Left lung (tissue), 10 donors: ENCODE measurements around the gene AP1G2. TPM values are rescaled to one million over a fixed set of nuclear protein-coding genes. Genes with fewer than 3 reads are reported as not detected.

ENCODE experiments used
- ATAC-seq: fragments of 200-7000 bp; cut with Tn5 transposase; one replicate; pipeline ENCODE4 v1.9.1; 2020; ENCODE audit warnings: moderate library complexity
- DNase-seq, 4 donors: peaks; one replicate each; pipeline ENCODE4 v3.0.0-alpha.2; 2013 to 2020
- H3K27ac ChIP-seq, 2 donors: fragments of 200-600 bp; sonication (generic) in 1 of 2; one replicate each; pipeline versions ENCODE4 v1.5.0 to v1.8.0; 2020 to 2021
- H3K27me3 ChIP-seq, 2 donors: fragments of 200-600 bp; sonication (generic) in 1 of 2; one replicate each; pipeline versions ENCODE4 v1.5.0 to v1.8.0; 2020 to 2021
- H3K36me3 ChIP-seq, 2 donors: fragments of 200-600 bp; sonication (generic) in 1 of 2; one replicate each; pipeline versions ENCODE4 v1.5.0 to v1.8.0; 2020 to 2021
- H3K4me1 ChIP-seq, 2 donors: fragments of 200-600 bp; one replicate each; pipeline ENCODE4 v1.8.0; 2021
- H3K4me3 ChIP-seq, 2 donors: fragments of 200-600 bp; sonication (generic) in 1 of 2; one replicate each; pipeline versions ENCODE4 v1.5.0 to v1.8.0; 2020 to 2021; ENCODE audit warnings: mild to moderate bottlenecking in 1 of 2
- H3K9me3 ChIP-seq, 2 donors: fragments of 200-600 bp; sonication (generic) in 1 of 2; one replicate each; pipeline versions ENCODE4 v1.5.0 to v1.8.0; 2020 to 2021
- intact Hi-C, 2 donors: fragments of 100-400 bp; cut with DNase I; formaldehyde crosslinking; loops; one replicate each; pipeline versions ENCODE4 v1.11.2 to v1.14.2; 2022
- polyA plus RNA-seq, 6 donors: library from polyadenylated mRNA; unstranded; fragments of 120-200 nt; gene quantifications; one replicate each; pipeline ENCODE4 v1.2.1, GENCODE V29; 2013; ENCODE audit not compliant: insufficient read length in 6 of 6
- total RNA-seq, 2 donors: library from RNA; stranded (reverse); fragmentation: NEBNext Ultra II Directional; extraction: Animal tissue kit (Norgen Biotek cat#: 25700); gene quantifications; one replicate each; pipeline ENCODE4 v1.2.1, GENCODE V29; 2021
- TF ChIP-seq, protein P1 (sequence below), 2 donors: fragments of 200-600 bp; sonication (generic) in 1 of 2; IDR thresholded peaks; one replicate each; pipeline versions ENCODE4 v1.5.0 to v1.8.0; 2021; ENCODE audit warnings: antibody characterized with exemption in 2 of 2
- donor health status: DM: no; HTN: yes; CAD: no.
- donor health status: DM: no; HTN: no; CAD: no.

AP1G2 gene
- total and polyA plus RNA-seq, 8 donors, result 60.6 to 121 (median 93.3) TPM

DNA sequence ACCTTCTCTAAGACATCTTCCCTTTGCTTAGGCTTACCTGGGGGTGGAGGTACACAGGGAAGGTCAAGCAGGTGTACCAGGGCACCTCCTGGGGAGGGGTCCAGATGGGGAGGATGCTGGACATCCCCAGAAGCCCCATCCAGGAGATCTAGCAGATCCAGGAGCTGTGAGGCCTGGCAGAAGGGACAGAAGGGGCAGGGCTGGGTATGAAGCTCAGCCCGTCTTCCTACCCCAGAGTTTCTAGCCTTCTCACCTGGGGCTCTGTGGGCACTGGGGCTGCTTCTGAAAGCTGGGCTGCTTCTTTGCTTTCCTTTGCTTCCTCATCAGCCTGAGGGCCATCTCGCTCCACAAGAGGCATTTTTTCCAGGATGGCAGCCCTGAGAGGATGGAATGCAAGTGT is 6.3 kb downstream of the AP1G2 start:
- DNase-seq (no peak), ATAC-seq (no peak)
- H3K9me3 ChIP-seq, result no peaks in the 10 kb centered on the region
- H3K4me1 ChIP-seq, result peaks cover 10 to 30% of the 10 kb centered on the region in 2 donors
- TF ChIP-seq, protein P1, sequence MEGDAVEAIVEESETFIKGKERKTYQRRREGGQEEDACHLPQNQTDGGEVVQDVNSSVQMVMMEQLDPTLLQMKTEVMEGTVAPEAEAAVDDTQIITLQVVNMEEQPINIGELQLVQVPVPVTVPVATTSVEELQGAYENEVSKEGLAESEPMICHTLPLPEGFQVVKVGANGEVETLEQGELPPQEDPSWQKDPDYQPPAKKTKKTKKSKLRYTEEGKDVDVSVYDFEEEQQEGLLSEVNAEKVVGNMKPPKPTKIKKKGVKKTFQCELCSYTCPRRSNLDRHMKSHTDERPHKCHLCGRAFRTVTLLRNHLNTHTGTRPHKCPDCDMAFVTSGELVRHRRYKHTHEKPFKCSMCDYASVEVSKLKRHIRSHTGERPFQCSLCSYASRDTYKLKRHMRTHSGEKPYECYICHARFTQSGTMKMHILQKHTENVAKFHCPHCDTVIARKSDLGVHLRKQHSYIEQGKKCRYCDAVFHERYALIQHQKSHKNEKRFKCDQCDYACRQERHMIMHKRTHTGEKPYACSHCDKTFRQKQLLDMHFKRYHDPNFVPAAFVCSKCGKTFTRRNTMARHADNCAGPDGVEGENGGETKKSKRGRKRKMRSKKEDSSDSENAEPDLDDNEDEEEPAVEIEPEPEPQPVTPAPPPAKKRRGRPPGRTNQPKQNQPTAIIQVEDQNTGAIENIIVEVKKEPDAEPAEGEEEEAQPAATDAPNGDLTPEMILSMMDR (IDR thresholded peaks at IDR 0.05), result no peak
- no peaks in the 10 kb centered on the region for H3K27me3 ChIP-seq
- peaks cover 0 to 76% of the 10 kb centered on the region in 2 donors for H3K36me3 ChIP-seq
- H3K27ac ChIP-seq, result no peak overlapping the region
- no peak overlapping the region for H3K4me3 ChIP-seq
- intact Hi-C loops, result loop anchor here in 1 of 2 donors (5.0 kb wide), 1 partner anchor 84 kb away; no protein-coding TSS in a partner anchor

DNA sequence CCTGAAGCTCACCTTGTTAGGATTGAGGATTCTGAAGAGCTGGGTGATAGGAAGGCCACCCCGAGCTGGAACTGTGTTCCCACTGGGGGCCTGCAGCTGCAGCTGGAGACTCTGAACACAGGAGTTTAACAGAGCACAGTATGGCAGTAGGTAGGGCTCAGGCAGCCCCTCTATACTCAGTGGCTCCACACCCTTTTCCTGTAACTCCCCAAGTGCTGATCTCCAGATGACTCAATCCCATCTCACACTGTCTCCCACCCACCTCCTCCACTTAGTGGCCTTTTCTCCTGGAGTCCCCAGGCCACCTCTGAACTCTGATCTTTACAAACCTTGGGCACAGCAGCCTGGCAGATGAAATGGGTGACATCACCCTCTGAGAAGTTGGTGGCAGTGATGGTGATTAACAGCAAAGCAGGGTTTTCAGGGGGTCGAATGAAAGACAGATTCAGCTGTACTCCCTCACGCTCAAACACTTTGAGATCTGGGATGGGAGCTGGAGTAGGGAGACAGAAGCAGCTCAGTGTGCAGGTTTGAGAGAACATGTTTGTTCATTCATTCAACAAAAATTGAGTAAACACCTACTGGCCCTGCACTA is 7.6 kb downstream of the AP1G2 start:
- intact Hi-C loops, result loop anchor here in 1 of 2 donors (5.0 kb wide), 1 partner anchor 83 kb away; no protein-coding TSS in a partner anchor
- ATAC-seq, result no peak
- H3K36me3 ChIP-seq, result peaks cover 0 to 64% of the 10 kb centered on the region in 2 donors
- peaks cover 18 to 34% of the 10 kb centered on the region in 2 donors for H3K4me1 ChIP-seq
- TF ChIP-seq, protein P1 (IDR thresholded peaks at IDR 0.05), result no peak
- no peaks in the 10 kb centered on the region for H3K9me3 ChIP-seq
- H3K27me3 ChIP-seq, result no peaks in the 10 kb centered on the region
- no peak overlapping the region for H3K27ac ChIP-seq
- DNase-seq, result peak in 1 of 4 donors; percentile 12
- no peak overlapping the region for H3K4me3 ChIP-seq

DNA sequence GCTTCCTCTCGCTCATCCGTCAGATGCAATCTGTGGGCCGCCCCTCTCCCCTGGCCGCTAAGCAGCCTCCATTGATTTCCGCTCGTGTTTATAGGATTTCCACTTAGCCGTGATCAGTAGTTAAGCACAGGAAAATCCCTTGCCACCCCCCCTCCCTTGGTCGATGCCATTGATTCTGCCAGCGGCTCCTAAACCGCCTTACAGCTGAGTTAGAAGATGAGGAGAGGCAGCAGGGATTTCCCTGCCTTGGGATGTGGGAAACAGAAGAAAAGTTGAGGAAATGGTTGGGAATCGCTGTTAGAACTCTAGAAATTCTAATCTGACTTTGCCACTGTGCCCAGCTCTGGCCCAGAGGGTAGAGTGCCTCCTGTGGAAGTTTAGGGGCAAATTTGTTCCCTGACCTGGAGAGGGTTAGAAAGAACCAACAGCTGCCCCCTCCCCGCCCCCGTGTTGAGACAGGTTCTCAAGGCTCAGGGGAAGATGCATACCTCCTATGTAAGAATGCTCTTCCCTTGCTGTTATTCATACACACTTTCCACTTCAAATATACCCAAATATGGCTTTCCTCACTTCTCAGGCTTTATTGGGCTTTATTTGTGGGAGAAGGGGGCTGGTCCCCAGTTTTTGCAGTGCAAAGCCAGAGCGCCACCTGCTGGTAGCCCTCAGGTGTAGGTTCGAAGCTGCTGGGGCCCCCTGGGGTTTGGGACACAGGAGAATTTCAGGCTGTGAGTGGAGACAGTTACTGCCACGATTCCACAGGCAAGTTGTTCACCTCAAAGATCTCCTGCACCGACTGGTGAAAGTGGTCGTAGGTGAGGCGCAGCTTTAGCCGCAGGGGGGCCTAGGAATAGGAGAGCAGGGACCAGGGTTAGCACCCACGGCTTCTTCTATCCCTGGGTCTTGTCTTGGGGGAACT is 8.3 kb downstream of the AP1G2 start:
- TF ChIP-seq, protein P1 (IDR thresholded peaks at IDR 0.05), result peak; percentile 76 to 79
- H3K27ac ChIP-seq, result no peak overlapping the region
- peaks cover 18 to 34% of the 10 kb centered on the region in 2 donors for H3K4me1 ChIP-seq
- peaks cover 0 to 56% of the 10 kb centered on the region in 2 donors for H3K36me3 ChIP-seq
- intact Hi-C loops, result no loop called here
- H3K9me3 ChIP-seq, result no peaks in the 10 kb centered on the region
- H3K4me3 ChIP-seq, result no peak overlapping the region
- DNase-seq (peak in 1 of 4 donors; percentile 86), ATAC-seq (no peak)
- no peaks in the 10 kb centered on the region for H3K27me3 ChIP-seq

DNA sequence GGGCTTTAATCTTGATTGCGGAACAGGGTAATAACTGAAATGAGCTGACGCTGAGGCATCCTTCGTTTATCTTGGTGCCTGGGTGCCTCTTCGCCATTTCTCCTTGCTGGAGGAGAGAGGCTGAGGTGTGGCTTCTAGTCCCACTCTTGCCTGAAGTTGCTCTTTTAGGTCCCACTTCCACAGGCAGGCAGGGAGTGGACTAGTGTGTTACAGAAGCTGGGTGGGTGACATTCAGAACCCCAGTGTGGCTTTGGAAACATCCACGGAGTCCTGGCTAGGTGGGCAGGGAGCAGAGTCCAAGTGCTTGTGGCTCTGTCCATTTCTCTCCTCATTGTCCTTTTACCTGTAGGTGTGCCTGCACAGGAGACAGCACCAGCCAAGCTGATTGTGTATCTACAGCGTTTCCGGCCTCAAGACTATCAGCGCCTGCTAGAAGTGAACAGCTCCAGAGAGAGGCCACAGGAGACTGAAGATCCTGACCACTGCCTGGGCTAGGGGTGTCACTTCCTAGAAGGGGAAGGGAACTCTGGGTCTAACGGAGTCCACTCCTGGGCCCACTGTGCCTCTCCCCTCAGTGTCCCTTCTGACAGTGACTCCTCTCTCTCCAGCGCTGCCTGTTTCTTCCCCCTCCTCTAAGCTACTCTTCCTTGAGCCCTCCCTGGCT is 9.1 kb downstream of the AP1G2 start:
- Histone ChIP-seq H3K27me3 (no peaks in the 10 kb centered on the region), H3K9me3 (no peaks in the 10 kb centered on the region), H3K4me3 (no peak overlapping the region), H3K36me3 (peaks cover 0 to 49% of the 10 kb centered on the region in 2 donors), H3K27ac (no peak overlapping the region), H3K4me1 (peaks cover 18 to 34% of the 10 kb centered on the region in 2 donors)
- intact Hi-C loops, result no loop called here
- ATAC-seq (no peak), DNase-seq (no peak)
- TF ChIP-seq, protein P1 (IDR thresholded peaks at IDR 0.05), result no peak
